GM18505 (cell line): Measurements from ENCODE around the gene MLEC.

ENCODE experiments used
- ATAC-seq: cut with Tn5 transposase; IDR thresholded peaks from one replicate; pipeline ENCODE4 v1.9.1; 2021; ENCODE audit not compliant: unreplicated experiment
- POLR2A ChIP-seq: IDR thresholded peaks from 4 replicates; pipeline ENCODE4 v1.6.1; 2011; ENCODE audit warnings: borderline replicate concordance; ENCODE audit not compliant: insufficient read depth, insufficient read length; ENCODE audit errors: extremely low read depth

Gene MLEC, protein sequence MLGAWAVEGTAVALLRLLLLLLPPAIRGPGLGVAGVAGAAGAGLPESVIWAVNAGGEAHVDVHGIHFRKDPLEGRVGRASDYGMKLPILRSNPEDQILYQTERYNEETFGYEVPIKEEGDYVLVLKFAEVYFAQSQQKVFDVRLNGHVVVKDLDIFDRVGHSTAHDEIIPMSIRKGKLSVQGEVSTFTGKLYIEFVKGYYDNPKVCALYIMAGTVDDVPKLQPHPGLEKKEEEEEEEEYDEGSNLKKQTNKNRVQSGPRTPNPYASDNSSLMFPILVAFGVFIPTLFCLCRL

DNA sequence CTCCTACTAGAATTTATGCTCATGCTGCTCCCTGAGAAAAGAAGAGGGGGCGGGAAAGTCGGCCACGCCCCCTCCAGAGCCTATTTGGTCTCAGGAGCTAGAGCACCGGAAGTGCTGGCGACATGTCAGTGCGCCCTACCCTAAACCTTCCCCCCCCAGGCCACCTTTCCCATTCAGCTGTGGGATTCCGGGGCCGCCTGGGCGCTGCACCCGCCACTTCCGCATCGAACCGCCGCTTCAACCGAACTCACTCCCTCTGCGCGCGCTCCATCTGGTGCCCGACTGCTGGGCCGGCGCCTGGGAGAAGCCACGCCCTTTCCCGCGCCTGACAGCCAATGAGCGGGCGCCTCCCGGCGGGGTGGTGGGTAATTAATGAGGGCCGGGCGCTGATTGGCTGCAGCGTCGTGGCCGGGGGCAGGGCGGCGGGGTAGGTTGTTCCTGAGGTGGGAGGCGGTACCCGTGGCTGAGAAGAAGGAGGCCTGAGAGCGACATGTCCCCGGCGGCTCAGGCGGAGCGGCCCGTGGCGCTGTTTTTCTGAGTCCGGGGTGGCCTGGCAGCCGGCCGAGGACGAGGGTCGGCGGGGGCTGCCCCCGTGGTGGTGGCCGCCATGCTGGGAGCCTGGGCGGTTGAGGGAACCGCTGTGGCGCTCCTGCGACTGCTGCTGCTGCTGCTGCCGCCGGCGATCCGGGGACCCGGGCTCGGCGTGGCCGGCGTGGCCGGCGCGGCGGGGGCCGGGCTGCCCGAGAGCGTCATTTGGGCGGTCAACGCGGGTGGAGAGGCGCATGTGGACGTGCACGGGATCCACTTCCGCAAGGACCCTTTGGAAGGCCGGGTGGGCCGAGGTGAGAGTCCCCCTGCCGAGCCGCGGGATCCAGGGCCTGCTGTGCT, at the start of gene MLEC:
Gene MLEC, plus strand, starts transcription at position 460 of the 888 bp plus-strand sequence. Its CDS starts 148 bp downstream, at position 608.
- ATAC-seq: peak; percentile 68

GRCh38 chr12:120639771-120640721, 46.9 kb upstream of the MLEC start, which contains the start of gene CABP1:
CABP1 (plus strand) TSS chr12:120640626; CDS start chr12:120640686, 60 bp downstream.
- ATAC-seq: peak; percentile 74
- TF ChIP-seq POLR2A: no peak

More for the DNA sequence above, at the start of gene MLEC:
- peak; percentile 75 for TF ChIP-seq POLR2A

DNA sequence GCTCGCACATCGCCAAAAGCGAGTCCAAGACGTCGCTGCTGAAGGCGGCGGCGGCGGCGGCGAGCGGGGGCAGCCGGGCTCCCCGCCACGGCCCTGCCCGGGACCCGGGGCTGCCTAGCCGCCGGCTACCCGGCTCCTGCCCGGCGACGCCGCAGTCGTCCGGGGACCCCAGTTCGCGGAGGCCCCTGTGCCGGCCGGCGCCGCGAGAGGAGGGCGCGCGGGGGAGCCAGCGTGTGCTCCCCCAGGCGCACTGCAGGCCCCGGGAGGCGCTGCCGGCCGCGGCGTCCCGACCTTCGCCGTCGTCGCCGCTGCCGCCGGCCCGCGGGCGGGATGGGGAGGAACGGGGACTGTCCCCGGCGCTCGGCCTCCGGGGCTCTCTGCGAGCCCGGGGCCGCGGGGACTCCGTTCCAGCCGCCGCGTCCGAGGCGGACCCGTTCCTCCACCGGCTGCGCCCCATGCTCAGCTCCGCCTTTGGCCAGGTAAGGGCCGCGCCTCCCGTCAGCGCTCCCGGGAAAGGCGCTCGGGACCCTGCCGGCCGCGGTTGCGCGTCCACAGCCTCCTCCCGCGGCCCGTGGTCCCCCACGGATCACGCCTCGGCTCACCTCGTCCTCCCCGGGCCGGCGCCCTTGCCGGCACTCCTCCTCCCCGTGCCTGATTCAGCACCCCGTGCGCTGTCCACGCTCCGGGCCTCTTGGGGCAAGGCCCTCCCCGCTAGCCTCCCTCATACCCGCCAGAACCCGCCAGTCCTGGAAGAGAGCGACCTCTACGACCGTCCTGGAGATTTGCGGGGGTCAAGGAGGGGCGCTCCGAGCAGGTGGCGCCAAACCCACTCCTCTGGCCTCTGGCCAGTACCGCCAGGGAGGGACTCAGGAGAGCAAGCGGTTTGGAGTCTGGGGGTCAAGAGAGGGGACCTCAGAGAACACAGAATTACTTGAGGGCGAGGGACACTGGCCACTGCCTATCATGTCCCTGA, 45.8 kb upstream of the MLEC start:
- TF ChIP-seq POLR2A: no peak
- peak; percentile 39 for ATAC-seq

- no peak for TF ChIP-seq POLR2A
- ATAC-seq: no peak
Observed at GRCh38 chr12:120642121-120642520, 44.8 kb upstream of the MLEC start.

- ATAC-seq: no peak
- TF ChIP-seq POLR2A: no peak
Observed at GRCh38 chr12:120642826-120643225, 44.1 kb upstream of the MLEC start.

- ATAC-seq: no peak
- TF ChIP-seq POLR2A: no peak
Observed at GRCh38 chr12:120643574-120643973, 43.4 kb upstream of the MLEC start.

- ATAC-seq: no peak
- no peak for TF ChIP-seq POLR2A
Observed at GRCh38 chr12:120646044-120646443, 40.9 kb upstream of the MLEC start.

- no peak for ATAC-seq
- TF ChIP-seq POLR2A: no peak
Observed at GRCh38 chr12:120647375-120647755, 39.6 kb upstream of the MLEC start.

GRCh38 chr12:120649442-120650232, 37.3 kb upstream of the MLEC start:
- TF ChIP-seq POLR2A: no peak

DNA sequence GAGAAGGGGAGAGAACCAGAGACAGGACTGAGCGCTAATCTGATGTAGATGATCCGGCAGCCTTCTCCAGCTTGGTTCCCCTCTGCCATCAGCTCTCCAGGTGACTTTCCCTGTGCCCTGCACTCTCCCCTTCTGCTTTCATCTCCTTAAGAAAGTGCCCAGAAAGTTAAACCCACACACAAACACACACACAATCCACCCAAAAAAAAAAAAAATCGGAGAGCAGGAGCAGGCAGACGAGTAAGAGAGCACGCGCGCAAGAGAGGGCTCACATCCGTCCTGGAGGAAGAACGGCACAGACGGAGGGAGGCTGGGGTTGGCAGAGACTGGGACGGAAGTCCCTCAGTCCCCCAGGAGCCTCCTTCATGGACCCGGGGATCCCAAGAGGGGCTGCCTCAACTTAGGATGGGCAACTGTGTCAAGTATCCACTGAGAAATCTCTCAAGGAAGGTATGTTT, 36.7 kb upstream of the MLEC start:
- no peak for ATAC-seq
- no peak for TF ChIP-seq POLR2A

More at GRCh38 chr12:120649442-120650232, 37.3 kb upstream of the MLEC start:
- ATAC-seq: no peak

- ATAC-seq: no peak
- no peak for TF ChIP-seq POLR2A
Observed at GRCh38 chr12:120651821-120652220, 35.1 kb upstream of the MLEC start.

DNA sequence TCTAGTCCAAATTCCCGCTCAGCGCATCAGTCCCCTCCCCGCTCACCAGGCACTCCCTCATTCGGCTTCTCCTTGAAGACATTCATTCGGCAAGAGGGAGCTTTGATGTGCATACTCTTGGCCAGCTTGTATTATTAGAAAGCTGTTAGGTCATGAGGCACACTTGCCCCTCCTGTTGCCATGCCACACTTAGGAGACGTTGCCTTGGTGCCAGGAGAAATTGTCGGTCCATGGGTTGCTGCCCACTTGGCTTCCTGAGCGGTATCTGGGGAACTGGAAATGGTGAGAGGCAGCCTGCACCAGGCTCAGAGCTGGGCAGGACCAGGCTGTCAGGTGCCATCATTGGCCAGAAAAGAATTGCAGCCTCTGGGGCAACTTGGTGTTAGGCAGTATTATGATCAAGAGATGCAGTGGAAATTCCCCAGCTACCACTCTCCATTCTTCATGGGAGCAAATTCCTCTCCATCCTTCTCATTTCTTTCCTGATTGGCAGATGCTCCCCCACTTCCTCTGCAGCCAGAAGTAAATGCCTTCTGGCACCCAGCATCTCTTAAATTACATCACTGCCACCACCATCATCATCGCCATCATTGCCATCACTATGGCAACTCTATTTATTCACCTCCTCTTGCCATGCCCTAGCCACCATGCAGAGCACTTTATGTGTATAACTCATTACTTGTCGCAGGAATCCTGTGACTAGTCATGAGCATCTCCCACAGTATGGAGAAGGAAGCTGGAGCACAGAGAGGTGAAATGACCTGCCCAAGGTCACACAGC, 34.1 kb upstream of the MLEC start:
- no peak for TF ChIP-seq POLR2A
- ATAC-seq: no peak
